Astrocyte of the cerebellum (primary cell): ENCODE data around the gene SORCS2.

Experiments
- DNase-seq: peaks from one replicate; pipeline ENCODE4 v3.0.0-alpha.2; 2011; ENCODE audit warnings: low read depth
- H3K4me3 ChIP-seq: 2 replicates; pipeline ENCODE4 v1.5.1; 2011; ENCODE audit warnings: mild to moderate bottlenecking, low read depth, low read length, moderate library complexity
- CTCF ChIP-seq: IDR thresholded peaks from 2 replicates; pipeline ENCODE4 v1.5.1; 2012; ENCODE audit warnings: low read length, low read depth, moderate library complexity, mild to moderate bottlenecking; ENCODE audit errors: missing control alignments
- in situ Hi-C: cut with HindIII; loops from 2 replicates; pipeline ENCODE4 v1.10.0; 2017; ENCODE audit warnings: low sequenced_read_pairs

The SORCS2 gene

DNA sequence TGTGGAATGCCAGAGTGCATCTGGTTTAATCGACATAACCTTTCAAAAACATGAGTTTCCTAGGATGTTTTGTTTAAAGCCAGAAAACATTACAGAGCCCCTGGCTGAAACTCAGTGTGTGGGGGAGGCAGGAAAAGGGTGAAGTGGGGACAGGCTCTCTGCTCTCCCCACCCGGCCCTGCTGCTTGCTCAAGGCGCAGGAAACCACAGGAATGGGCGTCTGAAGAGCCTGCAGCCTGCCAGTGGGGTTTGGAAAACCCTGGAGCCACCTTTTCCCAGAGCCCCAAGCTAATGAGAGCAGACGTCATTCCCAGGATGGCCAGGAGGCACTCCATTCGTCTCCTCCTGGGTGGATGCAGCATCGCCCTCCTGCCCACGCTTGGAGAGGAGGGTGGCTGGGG lies 506.7 kb downstream of the SORCS2 start:
- H3K4me3 ChIP-seq: no peak overlapping the region
- no peak for TF ChIP-seq CTCF
- in situ Hi-C loops: loop anchor here (10.0 kb wide), 1 partner anchor 56 kb away; no protein-coding TSS in a partner anchor
- DNase-seq: peak; percentile 53

DNA sequence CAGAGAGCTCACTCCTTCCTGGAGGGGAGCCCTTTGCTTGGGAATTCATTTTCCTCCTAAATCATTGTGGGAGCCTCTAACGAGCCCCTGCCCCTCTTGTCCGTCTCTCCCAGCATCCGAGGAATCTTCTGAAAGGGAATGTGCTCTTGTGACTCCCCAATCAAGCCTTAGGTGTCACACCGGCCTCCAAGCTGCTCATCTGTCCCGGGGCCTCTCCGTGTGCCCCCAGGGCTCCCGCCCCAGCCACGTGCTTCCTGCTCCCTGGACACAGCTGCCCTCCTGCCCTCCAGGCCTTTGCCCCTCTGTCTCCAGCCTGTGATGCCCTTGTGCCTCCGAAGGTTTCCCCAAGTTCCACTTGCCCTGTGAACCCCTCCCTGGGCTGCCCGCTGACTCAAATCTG lies 507.5 kb downstream of the SORCS2 start:
- no peak overlapping the region for H3K4me3 ChIP-seq
- TF ChIP-seq CTCF: no peak
- in situ Hi-C loops: loop anchor here (10.0 kb wide), 1 partner anchor 55 kb away; no protein-coding TSS in a partner anchor
- DNase-seq: no peak

DNA sequence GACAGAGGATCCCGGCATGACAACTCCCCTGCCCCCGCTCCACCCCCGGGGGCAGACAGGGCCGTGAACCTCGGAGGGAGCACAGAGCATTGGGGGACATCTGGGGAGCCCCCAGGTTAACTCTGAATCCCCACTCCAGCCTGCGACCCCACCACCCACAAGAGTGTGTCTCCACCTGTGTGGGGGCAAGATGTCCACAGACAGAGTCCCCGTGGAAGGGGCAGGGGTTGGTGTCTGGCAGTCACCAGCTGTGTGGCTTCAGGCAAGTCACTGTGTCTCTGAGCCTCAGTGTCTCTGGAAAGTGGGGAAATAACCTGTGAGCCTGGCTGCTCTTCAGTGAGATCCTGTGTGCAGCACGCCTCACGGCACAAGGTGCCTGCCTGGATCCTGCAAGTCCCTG lies 508.3 kb downstream of the SORCS2 start:
- in situ Hi-C loops: no loop called here
- DNase-seq: no peak
- TF ChIP-seq CTCF: no peak
- no peak overlapping the region for H3K4me3 ChIP-seq

- TF ChIP-seq CTCF: no peak
- no peak for DNase-seq
- no peak overlapping the region for H3K4me3 ChIP-seq
- in situ Hi-C loops: no loop called here
Measured at GRCh38 chr4:7701866-7702649, 509.7 kb downstream of the SORCS2 start.

DNA sequence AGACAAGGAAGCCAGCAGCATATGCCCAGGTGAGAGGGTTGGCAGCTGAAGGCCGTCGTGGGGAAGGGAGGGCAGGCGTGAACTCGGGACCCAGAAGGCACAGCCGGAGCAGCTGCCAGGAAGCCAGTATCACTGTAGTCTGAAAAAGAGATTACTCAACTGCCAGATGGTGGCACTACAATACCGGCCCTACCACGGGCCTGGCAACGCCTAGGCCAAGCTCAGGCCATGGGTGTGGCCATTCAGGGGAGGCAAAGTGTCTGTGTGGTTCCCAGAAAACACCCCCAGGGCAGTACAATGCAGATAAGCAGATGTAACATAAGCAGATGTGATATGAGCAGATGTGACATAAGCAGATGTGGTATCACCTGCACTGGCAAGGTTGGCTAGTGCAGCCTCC lies 511.4 kb downstream of the SORCS2 start:
- DNase-seq: no peak
- no peak for TF ChIP-seq CTCF
- in situ Hi-C loops: no loop called here
- H3K4me3 ChIP-seq: no peak overlapping the region

DNA sequence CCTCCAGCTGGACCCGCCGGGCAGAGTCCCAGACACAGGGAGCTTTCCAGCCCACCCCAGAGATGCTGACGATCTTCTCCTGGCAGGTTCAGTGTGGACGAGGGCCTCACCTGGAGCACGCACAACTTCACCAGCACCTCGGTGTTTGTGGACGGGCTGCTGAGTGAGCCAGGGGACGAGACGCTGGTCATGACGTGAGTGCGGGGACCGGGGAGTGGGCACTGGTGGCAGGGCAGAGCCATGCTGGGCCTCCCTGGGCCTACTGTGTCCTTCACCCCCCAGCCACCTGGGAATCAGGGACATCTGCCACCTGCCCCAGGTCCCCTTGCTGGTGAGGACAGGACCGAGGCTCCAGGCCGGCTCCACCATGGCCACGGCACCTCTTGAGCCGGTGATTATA lies 511.8 kb downstream of the SORCS2 start:
- in situ Hi-C loops: no loop called here
- TF ChIP-seq CTCF: no peak
- no peak overlapping the region for H3K4me3 ChIP-seq
- DNase-seq: no peak

DNA sequence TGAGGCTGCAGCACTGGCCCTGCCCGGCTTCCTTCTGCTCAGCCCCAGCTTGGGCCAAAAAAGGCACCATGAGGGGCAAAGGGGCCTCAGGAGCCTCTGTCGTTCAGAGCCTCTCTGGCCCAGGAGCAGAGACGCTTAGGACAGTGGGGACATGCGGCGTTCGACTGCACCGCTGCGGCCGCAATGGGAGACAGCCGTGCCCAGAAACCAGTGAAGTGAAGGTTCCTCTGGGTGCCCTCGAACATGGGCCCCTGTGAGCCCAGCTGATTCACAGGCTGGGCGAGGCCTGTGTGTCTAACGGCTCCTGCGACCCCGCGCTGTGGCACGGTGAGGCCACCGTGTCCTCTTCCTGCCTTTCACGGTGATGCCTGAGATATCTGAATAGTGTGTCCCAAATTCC lies 512.3 kb downstream of the SORCS2 start:
- no peak for TF ChIP-seq CTCF
- in situ Hi-C loops: no loop called here
- H3K4me3 ChIP-seq: no peak overlapping the region
- DNase-seq: no peak
